GM21528 (cell line): Measurements from ENCODE around the gene SUGT1.

Source experiments
- ATAC-seq: cut with Tn5 transposase; IDR thresholded peaks from one replicate; pipeline ENCODE4 v1.9.1; 2021; ENCODE audit warnings: mild to moderate bottlenecking, moderate library complexity; ENCODE audit not compliant: unreplicated experiment, low FRiP score

SUGT1 gene

DNA sequence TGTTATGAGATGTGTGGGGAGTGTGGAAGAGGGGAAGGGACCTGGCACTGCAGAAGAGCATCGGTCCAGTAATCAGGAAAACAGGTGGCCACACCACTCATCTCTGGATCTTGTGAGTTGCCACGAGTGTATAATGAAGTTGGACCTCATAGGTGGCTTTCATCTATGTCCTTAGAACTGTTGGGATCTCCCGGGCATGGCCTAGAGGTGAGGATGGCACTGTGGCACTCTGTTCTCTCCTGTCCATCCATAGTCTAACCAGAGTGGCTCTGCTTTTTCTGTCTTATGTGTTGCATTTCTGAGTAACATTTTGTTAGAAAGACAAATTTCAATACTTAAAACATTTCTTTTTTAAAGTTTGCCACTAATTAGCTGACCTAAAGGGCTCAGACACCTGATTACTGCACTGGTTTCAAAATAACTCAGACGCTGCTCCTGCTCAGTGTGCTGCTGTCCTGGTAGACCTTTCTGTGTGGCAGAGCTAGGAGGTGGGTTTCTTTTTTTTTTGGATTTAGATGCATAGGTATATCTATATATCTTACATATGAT lies 81.5 kb downstream of the SUGT1 start:
- no peak for ATAC-seq

GRCh38 chr13:52736891-52737290 lies 84.3 kb downstream of the SUGT1 start:
- no peak for ATAC-seq

DNA sequence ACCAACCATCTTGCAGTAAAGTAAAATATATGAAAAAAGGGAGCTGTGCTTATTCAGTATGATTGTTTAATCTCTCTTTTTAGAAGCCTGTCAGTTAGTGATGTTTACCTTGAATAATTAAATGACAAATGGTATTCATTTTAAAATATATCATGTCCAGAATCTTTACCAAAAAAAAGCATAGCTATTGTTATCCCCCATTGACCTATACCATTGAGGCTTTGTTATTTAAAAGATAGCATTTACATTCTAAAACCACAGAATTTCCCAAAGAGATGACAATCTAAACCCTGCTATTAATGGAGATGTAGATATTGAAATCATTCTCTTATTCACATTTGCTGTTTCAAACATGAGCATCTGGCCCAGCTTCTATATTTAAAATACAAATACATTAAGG lies 84.8 kb downstream of the SUGT1 start:
- ATAC-seq, result no peak

DNA sequence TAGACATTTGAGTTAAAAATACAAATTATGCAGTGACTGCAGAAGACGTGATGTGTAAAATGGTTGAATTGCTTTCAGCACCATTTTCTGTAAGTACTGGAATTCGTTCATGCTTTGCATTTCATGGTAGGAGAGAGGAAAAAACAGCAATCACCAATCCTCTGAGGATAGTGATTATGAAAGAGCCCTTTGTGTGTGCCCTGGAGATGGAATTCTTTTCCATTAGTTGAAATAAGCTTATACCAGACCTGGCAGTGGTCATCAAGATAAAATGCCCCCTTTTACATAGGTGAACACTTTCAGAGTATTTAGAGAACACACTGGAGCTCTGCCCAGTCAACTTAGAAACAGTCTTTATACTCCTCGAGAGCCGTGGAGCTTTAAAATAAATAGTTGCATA lies 85.3 kb downstream of the SUGT1 start:
- no peak for ATAC-seq

GRCh38 chr13:52738719-52739467 lies 86.3 kb downstream of the SUGT1 start:
- ATAC-seq, result peak; percentile 54

DNA sequence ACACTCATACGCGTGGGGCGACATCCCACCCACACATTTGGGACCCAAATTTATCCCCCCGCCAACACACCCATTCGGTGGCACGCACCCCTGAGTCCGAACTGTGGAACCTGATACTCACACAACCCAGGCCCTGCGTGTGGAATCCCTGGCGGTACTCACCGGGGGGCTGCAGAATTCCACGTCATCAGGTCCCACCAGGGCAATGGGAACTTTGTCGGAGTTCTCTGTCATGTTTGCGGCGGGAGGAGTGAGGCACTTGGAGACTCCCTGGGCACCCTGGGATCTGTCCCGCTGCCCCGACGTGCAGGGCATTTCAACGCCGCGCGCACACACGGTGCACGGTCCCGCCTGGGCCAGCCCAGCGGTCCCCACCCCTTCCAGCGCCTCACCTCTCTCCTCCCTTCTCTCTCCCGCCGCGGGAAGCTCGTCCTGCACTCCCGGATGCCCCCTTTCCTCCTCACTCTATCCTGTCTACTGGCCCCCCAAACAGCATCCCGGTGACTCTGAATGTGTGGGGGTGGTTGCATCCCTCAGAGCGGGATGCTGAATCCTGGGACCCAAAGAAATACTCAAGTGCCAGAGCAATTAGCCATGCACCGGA lies 86.9 kb downstream of the SUGT1 start, which contains the start of gene CNMD:
TSS of gene CNMD (minus strand) at position 353 of the 604 bp plus-strand sequence. CDS start at position 234, 119 bp downstream.
- no peak for ATAC-seq

GRCh38 chr13:52743569-52743968 lies 90.9 kb downstream of the SUGT1 start:
- no peak for ATAC-seq

DNA sequence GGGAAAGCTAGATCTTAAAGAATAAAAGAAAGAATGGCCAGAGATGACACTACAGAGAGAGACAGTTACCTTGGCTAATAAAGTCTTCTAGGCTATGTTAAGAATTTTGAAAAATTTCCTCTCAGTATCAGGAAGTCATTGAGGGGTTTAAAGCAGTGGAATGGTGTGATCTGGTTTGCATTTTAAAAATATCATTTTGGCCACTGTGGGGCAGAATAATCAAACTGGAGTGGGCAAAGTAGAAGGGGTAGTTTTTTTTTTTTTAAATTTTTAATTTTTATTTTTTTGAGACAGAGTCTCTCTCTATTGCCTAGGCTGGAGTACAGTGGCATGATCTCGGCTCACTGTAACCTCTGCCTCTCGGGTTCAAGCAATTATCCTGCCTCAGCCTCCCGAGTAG lies 91.4 kb downstream of the SUGT1 start:
- no peak for ATAC-seq

GRCh38 chr13:52744842-52745375 lies 92.3 kb downstream of the SUGT1 start:
- no peak for ATAC-seq

DNA sequence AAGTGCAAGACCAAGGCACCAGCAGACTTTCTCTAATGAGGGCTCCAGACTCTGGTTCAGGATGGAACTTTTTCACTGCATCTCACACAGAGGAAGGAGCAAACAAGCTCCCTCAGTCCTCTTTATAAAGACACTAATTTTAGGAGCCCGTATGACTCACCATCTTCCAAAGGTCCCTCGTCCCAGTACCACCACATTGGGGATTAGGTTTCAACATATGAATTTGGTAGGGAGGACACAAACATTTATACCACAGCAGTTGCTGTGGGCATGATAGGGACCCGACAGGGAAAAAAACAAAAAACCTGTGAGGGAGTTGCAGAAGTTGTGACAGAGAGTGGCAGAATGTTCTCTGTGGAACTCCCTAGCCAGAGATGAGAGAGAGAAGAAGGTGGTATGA lies 93.5 kb downstream of the SUGT1 start:
- no peak for ATAC-seq

GRCh38 chr13:52749419-52749818 lies 96.8 kb downstream of the SUGT1 start:
- ATAC-seq, result no peak
